ENCODE results near the gene PAX2.

Gene PAX2

DNA sequence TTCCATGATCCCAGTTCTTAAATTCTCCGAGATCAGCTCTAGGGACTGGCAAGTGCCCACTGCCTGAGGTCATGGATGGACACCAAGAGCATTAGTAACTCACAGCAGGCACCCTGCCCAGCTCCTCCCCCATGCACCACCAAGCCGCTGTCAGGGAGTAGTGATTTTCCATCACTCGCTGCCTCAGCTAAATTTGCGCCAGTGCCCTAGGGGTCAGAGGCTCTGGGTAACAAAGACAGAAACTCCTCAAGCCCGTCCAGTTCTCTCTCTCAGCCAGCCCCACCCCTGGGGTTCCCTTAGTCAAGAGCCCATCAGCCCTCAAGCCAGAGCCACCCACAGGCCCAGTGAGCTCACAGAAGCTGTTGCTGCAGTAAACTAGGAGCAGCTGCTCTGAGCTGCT is 30.0 kb downstream of the PAX2 start:
- no peaks in the 10 kb centered on the region for H3K36me3 ChIP-seq (ENCODE audit: low read length)
- no peaks in the 10 kb centered on the region for H4K20me1 ChIP-seq (ENCODE audit: low read depth, low read length)
- no peak overlapping the region for H3K27ac ChIP-seq (ENCODE audit: low read depth, low read length)
- H3K9me2 ChIP-seq (replicated peaks; ENCODE audit: insufficient read depth, low read length), result no peaks in the 10 kb centered on the region
- TF ChIP-seq, protein P1, sequence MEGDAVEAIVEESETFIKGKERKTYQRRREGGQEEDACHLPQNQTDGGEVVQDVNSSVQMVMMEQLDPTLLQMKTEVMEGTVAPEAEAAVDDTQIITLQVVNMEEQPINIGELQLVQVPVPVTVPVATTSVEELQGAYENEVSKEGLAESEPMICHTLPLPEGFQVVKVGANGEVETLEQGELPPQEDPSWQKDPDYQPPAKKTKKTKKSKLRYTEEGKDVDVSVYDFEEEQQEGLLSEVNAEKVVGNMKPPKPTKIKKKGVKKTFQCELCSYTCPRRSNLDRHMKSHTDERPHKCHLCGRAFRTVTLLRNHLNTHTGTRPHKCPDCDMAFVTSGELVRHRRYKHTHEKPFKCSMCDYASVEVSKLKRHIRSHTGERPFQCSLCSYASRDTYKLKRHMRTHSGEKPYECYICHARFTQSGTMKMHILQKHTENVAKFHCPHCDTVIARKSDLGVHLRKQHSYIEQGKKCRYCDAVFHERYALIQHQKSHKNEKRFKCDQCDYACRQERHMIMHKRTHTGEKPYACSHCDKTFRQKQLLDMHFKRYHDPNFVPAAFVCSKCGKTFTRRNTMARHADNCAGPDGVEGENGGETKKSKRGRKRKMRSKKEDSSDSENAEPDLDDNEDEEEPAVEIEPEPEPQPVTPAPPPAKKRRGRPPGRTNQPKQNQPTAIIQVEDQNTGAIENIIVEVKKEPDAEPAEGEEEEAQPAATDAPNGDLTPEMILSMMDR (IDR thresholded peaks at IDR 0.05; ENCODE audit: insufficient read depth, low read length, poor library complexity, severe bottlenecking), result no peak
- no peak for TF ChIP-seq EZH2phosphoT487 (conservative IDR thresholded peaks at IDR 0.05; ENCODE audit: low read length)
- no peaks in the 10 kb centered on the region for H3K9me3 ChIP-seq (ENCODE audit: insufficient read depth, low read length)
- no peak overlapping the region for H3K4me3 ChIP-seq (ENCODE audit: insufficient read depth, low read length, poor library complexity, severe bottlenecking)
- no peaks in the 10 kb centered on the region for H3K79me2 ChIP-seq (ENCODE audit: insufficient read depth, low read length)
- H3K27me3 ChIP-seq (ENCODE audit: low read length), result no peaks in the 10 kb centered on the region
- H3K9ac ChIP-seq (ENCODE audit: low read length), result no peak overlapping the region
- H3F3A ChIP-seq (ENCODE audit: insufficient read depth), result no peaks in the 10 kb centered on the region
- no peak overlapping the region for H3K4me2 ChIP-seq (ENCODE audit: low read depth, low read length, poor library complexity, severe bottlenecking)
- H2AFZ ChIP-seq (ENCODE audit: low read depth, low read length, severe bottlenecking), result no peak overlapping the region

DNA sequence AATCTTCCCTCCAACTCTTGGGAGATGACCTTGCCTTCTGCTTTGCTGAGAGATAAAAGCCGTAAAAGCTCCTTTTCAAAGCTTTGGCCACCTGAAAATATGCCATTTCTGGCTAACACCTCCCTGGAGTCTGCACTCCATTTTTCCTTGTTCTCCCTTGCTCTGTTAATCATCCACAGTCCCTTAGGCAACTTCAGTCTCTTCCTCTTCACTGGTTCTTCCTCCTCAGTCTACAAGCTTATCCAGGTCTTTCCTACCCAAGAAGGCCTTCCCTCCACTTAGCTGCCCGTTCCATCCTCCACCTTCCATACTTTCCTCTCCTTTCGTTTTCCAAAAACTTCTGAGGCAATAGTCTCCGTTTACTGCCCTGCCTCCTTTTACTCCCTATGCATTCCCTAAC is 30.5 kb downstream of the PAX2 start:
- Histone ChIP-seq H3K27ac (ENCODE audit: low read depth, low read length) (no peak overlapping the region), H3K4me3 (ENCODE audit: insufficient read depth, low read length, poor library complexity, severe bottlenecking) (no peak overlapping the region), H3K79me2 (ENCODE audit: insufficient read depth, low read length) (no peaks in the 10 kb centered on the region), H3K4me2 (ENCODE audit: low read depth, low read length, poor library complexity, severe bottlenecking) (no peak overlapping the region), H3K9ac (ENCODE audit: low read length) (no peak overlapping the region), H4K20me1 (ENCODE audit: low read depth, low read length) (no peaks in the 10 kb centered on the region), H2AFZ (ENCODE audit: low read depth, low read length, severe bottlenecking) (no peak overlapping the region), H3K9me2 (replicated peaks; ENCODE audit: insufficient read depth, low read length) (no peaks in the 10 kb centered on the region), H3F3A (ENCODE audit: insufficient read depth) (no peaks in the 10 kb centered on the region), H3K9me3 (ENCODE audit: insufficient read depth, low read length) (no peaks in the 10 kb centered on the region), H3K36me3 (ENCODE audit: low read length) (no peaks in the 10 kb centered on the region), H3K27me3 (ENCODE audit: low read length) (no peaks in the 10 kb centered on the region)
- TF ChIP-seq, protein P1 (IDR thresholded peaks at IDR 0.05; ENCODE audit: insufficient read depth, low read length, poor library complexity, severe bottlenecking), result no peak
- no peak for TF ChIP-seq EZH2phosphoT487 (conservative IDR thresholded peaks at IDR 0.05; ENCODE audit: low read length)

DNA sequence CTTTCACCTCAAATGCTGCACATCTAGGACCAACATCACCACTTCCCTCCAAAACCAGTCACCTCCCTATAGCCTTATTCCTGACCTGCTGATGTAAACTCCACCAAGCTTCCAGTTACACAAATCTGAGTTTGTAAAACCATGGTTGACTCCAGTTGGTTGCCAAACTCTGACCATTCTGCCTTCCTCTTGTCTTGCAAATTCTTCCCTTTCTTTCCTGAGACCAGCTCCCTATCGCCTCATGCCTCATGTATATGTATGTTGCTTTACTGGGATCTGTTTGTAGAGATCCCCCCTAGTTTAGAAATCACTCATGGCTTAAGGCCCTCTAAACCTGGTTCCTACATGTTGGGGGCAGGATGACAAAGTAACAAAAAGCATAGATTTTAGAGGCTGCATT is 31.3 kb downstream of the PAX2 start:
- Histone ChIP-seq H3K9me3 (ENCODE audit: insufficient read depth, low read length) (no peaks in the 10 kb centered on the region), H2AFZ (ENCODE audit: low read depth, low read length, severe bottlenecking) (no peak overlapping the region), H3F3A (ENCODE audit: insufficient read depth) (no peaks in the 10 kb centered on the region), H4K20me1 (ENCODE audit: low read depth, low read length) (no peaks in the 10 kb centered on the region), H3K27ac (ENCODE audit: low read depth, low read length) (no peak overlapping the region), H3K79me2 (ENCODE audit: insufficient read depth, low read length) (no peaks in the 10 kb centered on the region), H3K9ac (ENCODE audit: low read length) (no peak overlapping the region), H3K36me3 (ENCODE audit: low read length) (no peaks in the 10 kb centered on the region), H3K4me2 (ENCODE audit: low read depth, low read length, poor library complexity, severe bottlenecking) (no peak overlapping the region), H3K4me3 (ENCODE audit: insufficient read depth, low read length, poor library complexity, severe bottlenecking) (no peak overlapping the region), H3K27me3 (ENCODE audit: low read length) (no peaks in the 10 kb centered on the region), H3K9me2 (replicated peaks; ENCODE audit: insufficient read depth, low read length) (no peaks in the 10 kb centered on the region)
- no peak for TF ChIP-seq EZH2phosphoT487 (conservative IDR thresholded peaks at IDR 0.05; ENCODE audit: low read length)
- TF ChIP-seq, protein P1 (IDR thresholded peaks at IDR 0.05; ENCODE audit: insufficient read depth, low read length, poor library complexity, severe bottlenecking), result no peak
